Measurements from ENCODE around the gene FPR2. TPM values are rescaled to one million over a fixed set of nuclear protein-coding genes. Genes with fewer than 3 reads are reported as not detected.

Gene FPR2
- total RNA-seq, 1 experiment from 2014 or later: not detected

- Histone ChIP-seq H3K27me3 (replicated peaks; ENCODE audit: control insufficient read depth, insufficient read depth, low read length) (no peaks in the 10 kb centered on the region), H3K4me3 (ENCODE audit: low read depth, low read length) (no peak overlapping the region), H3K9me3 (peaks cover 30% of the 10 kb centered on the region), H3K4me1 (no peaks in the 10 kb centered on the region), H3K36me3 (ENCODE audit: control insufficient read depth, insufficient read depth, low read length) (no peaks in the 10 kb centered on the region)
- DNase-seq: no peak
- BruUV-seq (replicated peaks): no TSS peak
- peaks cover 58% of the 10 kb centered on the region for H3K9me3 Mint-ChIP-seq (ENCODE audit: unreplicated experiment)
- ChIA-PET CTCF (no interaction called here), POLR2A (no interaction called here)
- no peak overlapping the region for H3K27ac Mint-ChIP-seq (ENCODE audit: unreplicated experiment)
- no peak overlapping the region for H3K4me3 Mint-ChIP-seq (ENCODE audit: unreplicated experiment)
- TF ChIP-seq, protein P1, sequence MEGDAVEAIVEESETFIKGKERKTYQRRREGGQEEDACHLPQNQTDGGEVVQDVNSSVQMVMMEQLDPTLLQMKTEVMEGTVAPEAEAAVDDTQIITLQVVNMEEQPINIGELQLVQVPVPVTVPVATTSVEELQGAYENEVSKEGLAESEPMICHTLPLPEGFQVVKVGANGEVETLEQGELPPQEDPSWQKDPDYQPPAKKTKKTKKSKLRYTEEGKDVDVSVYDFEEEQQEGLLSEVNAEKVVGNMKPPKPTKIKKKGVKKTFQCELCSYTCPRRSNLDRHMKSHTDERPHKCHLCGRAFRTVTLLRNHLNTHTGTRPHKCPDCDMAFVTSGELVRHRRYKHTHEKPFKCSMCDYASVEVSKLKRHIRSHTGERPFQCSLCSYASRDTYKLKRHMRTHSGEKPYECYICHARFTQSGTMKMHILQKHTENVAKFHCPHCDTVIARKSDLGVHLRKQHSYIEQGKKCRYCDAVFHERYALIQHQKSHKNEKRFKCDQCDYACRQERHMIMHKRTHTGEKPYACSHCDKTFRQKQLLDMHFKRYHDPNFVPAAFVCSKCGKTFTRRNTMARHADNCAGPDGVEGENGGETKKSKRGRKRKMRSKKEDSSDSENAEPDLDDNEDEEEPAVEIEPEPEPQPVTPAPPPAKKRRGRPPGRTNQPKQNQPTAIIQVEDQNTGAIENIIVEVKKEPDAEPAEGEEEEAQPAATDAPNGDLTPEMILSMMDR (IDR thresholded peaks at IDR 0.05; ENCODE audit: insufficient read depth in 1 of 2, low read depth in 1 of 2, low read length in 1 of 2, severe bottlenecking in 1 of 2, unreplicated experiment in 1 of 2): no peak
- H3K4me1 Mint-ChIP-seq (ENCODE audit: low read depth, unreplicated experiment): no peaks in the 10 kb centered on the region
- H3K36me3 Mint-ChIP-seq (ENCODE audit: insufficient read depth, unreplicated experiment): no peaks in the 10 kb centered on the region
- intact Hi-C loops (cut with micrococcal nuclease; ENCODE audit: unreplicated experiment): no loop called here
- no peaks in the 10 kb centered on the region for H3K27me3 Mint-ChIP-seq (ENCODE audit: insufficient read depth, unreplicated experiment)
Observed at GRCh38 chr19:51800473-51801244, 39.7 kb downstream of the FPR2 start.

DNA sequence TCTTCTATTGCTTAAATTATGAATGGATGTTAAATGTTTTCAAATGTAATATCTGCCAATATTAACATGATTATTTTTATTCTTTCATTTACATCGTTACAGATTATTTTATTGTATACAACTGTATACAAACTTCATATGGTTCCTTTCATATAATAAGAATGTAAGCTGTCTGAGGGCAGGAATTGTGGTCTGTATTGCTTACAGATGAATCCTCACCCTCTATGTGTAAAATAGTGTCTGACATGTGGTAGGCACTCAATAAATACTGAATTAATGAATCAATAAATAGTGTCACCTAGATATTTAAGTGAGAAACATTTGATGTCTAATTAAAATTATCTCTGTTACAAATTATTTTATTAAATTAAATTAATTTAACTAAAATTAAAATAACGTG, 41.8 kb downstream of the FPR2 start:
- BruUV-seq (replicated peaks): no TSS peak
- Mint-ChIP-seq H3K4me3 (ENCODE audit: unreplicated experiment) (no peak overlapping the region), H3K27me3 (ENCODE audit: insufficient read depth, unreplicated experiment) (no peaks in the 10 kb centered on the region), H3K27ac (ENCODE audit: unreplicated experiment) (no peak overlapping the region), H3K9me3 (ENCODE audit: unreplicated experiment) (peaks cover 60% of the 10 kb centered on the region), H3K36me3 (ENCODE audit: insufficient read depth, unreplicated experiment) (no peaks in the 10 kb centered on the region), H3K4me1 (ENCODE audit: low read depth, unreplicated experiment) (no peaks in the 10 kb centered on the region)
- ChIA-PET CTCF (no interaction called here), POLR2A (no interaction called here)
- Histone ChIP-seq H3K9me3 (peaks cover 30% of the 10 kb centered on the region), H3K27me3 (replicated peaks; ENCODE audit: control insufficient read depth, insufficient read depth, low read length) (no peaks in the 10 kb centered on the region), H3K4me1 (no peaks in the 10 kb centered on the region), H3K4me3 (ENCODE audit: low read depth, low read length) (no peak overlapping the region), H3K36me3 (ENCODE audit: control insufficient read depth, insufficient read depth, low read length) (no peaks in the 10 kb centered on the region)
- intact Hi-C loops (cut with micrococcal nuclease; ENCODE audit: unreplicated experiment): no loop called here
- DNase-seq: no peak
- TF ChIP-seq, protein P1 (IDR thresholded peaks at IDR 0.05; ENCODE audit: insufficient read depth in 1 of 2, low read depth in 1 of 2, low read length in 1 of 2, severe bottlenecking in 1 of 2, unreplicated experiment in 1 of 2): no peak

DNA sequence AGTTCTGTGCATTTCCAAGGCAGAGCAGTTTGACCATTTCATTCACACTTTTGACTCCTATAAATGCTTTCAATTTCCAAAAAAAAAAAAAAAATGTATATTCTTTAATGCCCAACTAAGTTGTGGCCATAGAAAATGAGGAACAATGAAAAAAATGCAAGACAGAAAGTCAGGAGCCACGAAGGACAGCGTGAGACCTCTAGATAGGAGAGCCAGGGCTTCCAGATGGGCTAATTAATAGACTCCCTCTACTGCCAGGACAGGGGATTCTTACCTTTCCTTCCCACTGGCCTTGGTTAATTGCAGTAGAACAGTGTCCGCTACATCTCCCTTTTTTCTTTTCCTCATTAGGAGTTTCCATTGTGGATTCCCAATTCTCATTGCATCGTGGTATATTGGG, 42.5 kb downstream of the FPR2 start:
- H3K4me3 ChIP-seq (ENCODE audit: low read depth, low read length): no peak overlapping the region
- no peak overlapping the region for H3K27ac Mint-ChIP-seq (ENCODE audit: unreplicated experiment)
- intact Hi-C loops (cut with micrococcal nuclease; ENCODE audit: unreplicated experiment): no loop called here
- H3K36me3 Mint-ChIP-seq (ENCODE audit: insufficient read depth, unreplicated experiment): no peaks in the 10 kb centered on the region
- H3K9me3 Mint-ChIP-seq (ENCODE audit: unreplicated experiment): peaks cover 64% of the 10 kb centered on the region
- CTCF ChIA-PET: no interaction called here
- no peaks in the 10 kb centered on the region for H3K4me1 ChIP-seq
- no peak overlapping the region for H3K4me3 Mint-ChIP-seq (ENCODE audit: unreplicated experiment)
- H3K36me3 ChIP-seq (ENCODE audit: control insufficient read depth, insufficient read depth, low read length): no peaks in the 10 kb centered on the region
- H3K9me3 ChIP-seq: peaks cover 30% of the 10 kb centered on the region
- no peak for DNase-seq
- H3K4me1 Mint-ChIP-seq (ENCODE audit: low read depth, unreplicated experiment): no peaks in the 10 kb centered on the region
- no TSS peak for BruUV-seq (replicated peaks)
- TF ChIP-seq, protein P1 (IDR thresholded peaks at IDR 0.05; ENCODE audit: insufficient read depth in 1 of 2, low read depth in 1 of 2, low read length in 1 of 2, severe bottlenecking in 1 of 2, unreplicated experiment in 1 of 2): no peak
- POLR2A ChIA-PET: no interaction called here
- no peaks in the 10 kb centered on the region for H3K27me3 Mint-ChIP-seq (ENCODE audit: insufficient read depth, unreplicated experiment)
- no peaks in the 10 kb centered on the region for H3K27me3 ChIP-seq (replicated peaks; ENCODE audit: control insufficient read depth, insufficient read depth, low read length)
